Vagina (tissue), 2 donors: Measurements from ENCODE around the gene ABCB8. TPM values are rescaled to one million over a fixed set of nuclear protein-coding genes. Genes with fewer than 3 reads are reported as not detected.

Experiments used
- DNase-seq, 2 donors: peaks; one replicate each; pipeline ENCODE4 v3.0.0-alpha.2; 2017; ENCODE audit errors: extremely low spot score in 2 of 2
- H3K27ac ChIP-seq: fragments of 200-600 bp; sonication (generic); one replicate; pipeline ENCODE4 v1.5.1; 2019
- H3K27me3 ChIP-seq: fragments of 200-600 bp; sonication (generic); one replicate; pipeline ENCODE4 v1.5.1; 2019
- H3K36me3 ChIP-seq, 2 donors: fragments of 200-600 bp; sonication (generic); one replicate each; pipeline ENCODE4 v1.5.1; 2017 to 2019
- H3K4me1 ChIP-seq: fragments of 200-600 bp; sonication (generic); one replicate; pipeline ENCODE4 v1.5.1; 2019
- H3K4me3 ChIP-seq, 2 donors: fragments of 200-600 bp; sonication (generic); 1 replicate in 1 of 2; 2 replicates in 1 of 2; pipeline ENCODE4 v1.5.1; 2016 to 2019
- H3K9me3 ChIP-seq: fragments of 200-600 bp; sonication (generic); one replicate; pipeline ENCODE4 v1.5.1; 2019
- POLR2A ChIP-seq, 2 donors: fragments of 450-650 bp; IDR thresholded peaks; one replicate each; pipeline ENCODE4 v1.6.1; 2017; ENCODE audit warnings: antibody characterized with exemption in 2 of 2, mild to moderate bottlenecking in 2 of 2, moderate library complexity in 2 of 2
- POLR2AphosphoS5 ChIP-seq, 2 donors: sonication (generic); formaldehyde crosslinking; IDR thresholded peaks; one replicate each; pipeline ENCODE4 v1.9.0; 2017; ENCODE audit warnings: antibody characterized with exemption in 2 of 2, mild to moderate bottlenecking in 2 of 2, low read depth in 1 of 2; ENCODE audit not compliant: insufficient read depth in 1 of 2
- intact Hi-C: fragments of 100-400 bp; cut with DNase I; formaldehyde crosslinking; loops from one replicate; pipeline ENCODE4 v1.15.1; 2023
- total RNA-seq: library from RNA; depleted of rRNA; stranded (reverse); fragments of >200 nt; gene quantifications from one replicate; pipeline ENCODE4 v1.2.3, GENCODE V29; 2016
- TF ChIP-seq, protein P1 (sequence below), 3 experiments: fragments of 450-650 bp in 2 of 3; fragments of 200-600 bp in 1 of 3; sonication (generic) in 1 of 3; IDR thresholded peaks; one replicate each; pipeline ENCODE4 v1.5.1; 2017 to 2019; ENCODE audit warnings: antibody characterized with exemption in 3 of 3, mild to moderate bottlenecking in 2 of 3, moderate library complexity in 2 of 3

The ABCB8 gene
- total RNA-seq, 1 donor from 2014 or later = 38.3 TPM

DNA sequence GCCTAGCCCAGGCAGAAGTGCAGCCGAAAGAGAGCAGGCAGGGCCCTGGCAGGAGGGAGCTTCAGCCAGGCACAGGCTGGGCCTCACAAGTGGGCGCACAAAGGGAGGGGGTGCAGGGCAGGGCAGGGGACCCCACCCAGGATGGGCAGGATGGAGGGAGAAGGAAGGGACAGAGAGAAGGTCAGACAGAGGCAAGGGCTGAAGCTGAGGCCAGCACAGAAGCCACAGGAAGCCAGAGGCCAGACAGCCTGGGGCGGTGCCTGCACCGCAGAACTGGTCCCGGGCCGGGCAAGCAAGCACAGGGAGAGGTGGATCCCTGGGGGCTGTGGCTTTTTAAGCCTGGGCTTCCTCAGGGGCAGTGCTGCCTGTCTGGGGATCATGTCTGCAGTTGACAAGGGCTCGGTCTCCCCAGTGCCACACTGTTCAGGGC is 20.8 kb upstream of the ABCB8 start:
- Histone ChIP-seq H3K27ac (no peak overlapping the region), H3K36me3 (no peaks in the 10 kb centered on the region), H3K4me1 (peaks cover 29% of the 10 kb centered on the region), H3K27me3 (no peaks in the 10 kb centered on the region), H3K9me3 (no peaks in the 10 kb centered on the region), H3K4me3 (no peak overlapping the region)
- DNase-seq = no peak
- TF ChIP-seq POLR2AphosphoS5 (IDR thresholded peaks at IDR 0.05; ENCODE audit: insufficient read depth in 1 of 2, low read depth in 1 of 2) (no peak), POLR2A (IDR thresholded peaks at IDR 0.05) (no peak)
- TF ChIP-seq, protein P1, sequence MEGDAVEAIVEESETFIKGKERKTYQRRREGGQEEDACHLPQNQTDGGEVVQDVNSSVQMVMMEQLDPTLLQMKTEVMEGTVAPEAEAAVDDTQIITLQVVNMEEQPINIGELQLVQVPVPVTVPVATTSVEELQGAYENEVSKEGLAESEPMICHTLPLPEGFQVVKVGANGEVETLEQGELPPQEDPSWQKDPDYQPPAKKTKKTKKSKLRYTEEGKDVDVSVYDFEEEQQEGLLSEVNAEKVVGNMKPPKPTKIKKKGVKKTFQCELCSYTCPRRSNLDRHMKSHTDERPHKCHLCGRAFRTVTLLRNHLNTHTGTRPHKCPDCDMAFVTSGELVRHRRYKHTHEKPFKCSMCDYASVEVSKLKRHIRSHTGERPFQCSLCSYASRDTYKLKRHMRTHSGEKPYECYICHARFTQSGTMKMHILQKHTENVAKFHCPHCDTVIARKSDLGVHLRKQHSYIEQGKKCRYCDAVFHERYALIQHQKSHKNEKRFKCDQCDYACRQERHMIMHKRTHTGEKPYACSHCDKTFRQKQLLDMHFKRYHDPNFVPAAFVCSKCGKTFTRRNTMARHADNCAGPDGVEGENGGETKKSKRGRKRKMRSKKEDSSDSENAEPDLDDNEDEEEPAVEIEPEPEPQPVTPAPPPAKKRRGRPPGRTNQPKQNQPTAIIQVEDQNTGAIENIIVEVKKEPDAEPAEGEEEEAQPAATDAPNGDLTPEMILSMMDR (IDR thresholded peaks at IDR 0.05) = no peak
- intact Hi-C loops = no loop called here

DNA sequence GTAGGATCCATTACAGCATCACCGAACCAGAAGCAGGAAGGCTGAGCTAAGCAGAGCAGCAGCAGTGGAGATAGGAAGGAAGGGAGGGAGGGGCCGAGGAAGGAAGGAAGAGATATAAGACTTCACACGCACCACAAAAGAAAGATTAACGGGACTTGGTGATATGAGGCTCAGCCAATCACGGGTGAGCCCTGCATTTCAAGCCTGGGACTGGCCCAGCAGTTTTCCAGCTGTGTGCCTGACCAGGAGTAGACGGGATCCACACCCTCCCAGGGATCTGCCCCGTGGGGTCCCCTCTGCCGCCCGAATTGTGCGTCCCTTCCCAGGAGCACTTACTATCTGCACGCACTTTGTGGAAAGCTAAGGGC is 20.1 kb upstream of the ABCB8 start:
- TF ChIP-seq POLR2A (IDR thresholded peaks at IDR 0.05) (no peak), POLR2AphosphoS5 (IDR thresholded peaks at IDR 0.05; ENCODE audit: insufficient read depth in 1 of 2, low read depth in 1 of 2) (no peak)
- TF ChIP-seq, protein P1 (IDR thresholded peaks at IDR 0.05) = no peak
- H3K4me3 ChIP-seq = no peak overlapping the region
- intact Hi-C loops = no loop called here
- no peaks in the 10 kb centered on the region for H3K36me3 ChIP-seq
- no peak for DNase-seq
- no peaks in the 10 kb centered on the region for H3K27me3 ChIP-seq
- H3K4me1 ChIP-seq = peaks cover 36% of the 10 kb centered on the region
- no peak overlapping the region for H3K27ac ChIP-seq
- no peaks in the 10 kb centered on the region for H3K9me3 ChIP-seq

DNA sequence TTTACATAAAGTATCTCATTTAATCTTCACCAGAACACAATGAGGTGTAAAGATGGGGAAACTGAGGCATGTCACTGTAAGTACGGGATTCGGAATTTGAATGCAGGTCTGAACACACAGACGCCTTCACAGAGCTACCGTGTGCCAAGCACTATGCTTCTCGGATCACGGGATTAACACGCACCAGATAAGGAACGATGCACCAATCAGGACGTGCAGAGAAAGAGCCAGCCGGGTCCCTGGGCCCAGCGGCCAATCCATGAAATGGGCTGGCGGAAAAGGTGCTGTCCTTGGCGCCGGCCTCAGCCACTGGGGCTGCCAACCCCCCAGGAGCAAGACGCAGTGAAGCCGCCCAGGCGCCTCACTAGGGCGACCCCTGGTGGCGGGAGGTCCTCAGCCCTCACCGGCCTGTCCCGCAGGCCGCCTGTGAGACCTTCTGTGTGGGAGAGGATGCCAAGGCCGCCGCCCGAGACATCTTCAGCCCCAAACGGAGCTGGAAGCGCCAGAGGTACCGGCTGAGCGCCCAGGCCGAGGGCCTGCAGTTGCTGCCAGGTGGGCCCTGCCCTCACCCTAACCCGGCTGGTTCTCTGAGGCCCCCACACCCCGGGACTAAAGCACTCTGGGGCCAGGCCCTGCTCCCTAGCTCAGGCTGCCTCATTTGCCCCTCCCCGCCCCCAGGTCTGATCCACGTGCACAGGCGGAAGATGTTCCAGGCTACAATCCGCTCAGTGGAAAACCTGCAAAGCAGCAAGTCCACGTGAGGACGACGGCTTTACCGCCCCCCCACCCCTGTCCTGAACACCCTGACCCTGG is 19.5 kb upstream of the ABCB8 start:
- Histone ChIP-seq H3K27me3 (no peaks in the 10 kb centered on the region), H3K9me3 (no peaks in the 10 kb centered on the region), H3K4me3 (no peak overlapping the region), H3K27ac (no peak overlapping the region), H3K4me1 (peaks cover 42% of the 10 kb centered on the region), H3K36me3 (no peaks in the 10 kb centered on the region)
- DNase-seq = no peak
- TF ChIP-seq POLR2A (IDR thresholded peaks at IDR 0.05) = no peak
- TF ChIP-seq, protein P1 (IDR thresholded peaks at IDR 0.05) = peak; percentile 30 to 35 (median 32)
- TF ChIP-seq POLR2AphosphoS5 (IDR thresholded peaks at IDR 0.05; ENCODE audit: insufficient read depth in 1 of 2, low read depth in 1 of 2) = peak in 1 of 2 donors; percentile 17
- intact Hi-C loops = no loop called here

DNA sequence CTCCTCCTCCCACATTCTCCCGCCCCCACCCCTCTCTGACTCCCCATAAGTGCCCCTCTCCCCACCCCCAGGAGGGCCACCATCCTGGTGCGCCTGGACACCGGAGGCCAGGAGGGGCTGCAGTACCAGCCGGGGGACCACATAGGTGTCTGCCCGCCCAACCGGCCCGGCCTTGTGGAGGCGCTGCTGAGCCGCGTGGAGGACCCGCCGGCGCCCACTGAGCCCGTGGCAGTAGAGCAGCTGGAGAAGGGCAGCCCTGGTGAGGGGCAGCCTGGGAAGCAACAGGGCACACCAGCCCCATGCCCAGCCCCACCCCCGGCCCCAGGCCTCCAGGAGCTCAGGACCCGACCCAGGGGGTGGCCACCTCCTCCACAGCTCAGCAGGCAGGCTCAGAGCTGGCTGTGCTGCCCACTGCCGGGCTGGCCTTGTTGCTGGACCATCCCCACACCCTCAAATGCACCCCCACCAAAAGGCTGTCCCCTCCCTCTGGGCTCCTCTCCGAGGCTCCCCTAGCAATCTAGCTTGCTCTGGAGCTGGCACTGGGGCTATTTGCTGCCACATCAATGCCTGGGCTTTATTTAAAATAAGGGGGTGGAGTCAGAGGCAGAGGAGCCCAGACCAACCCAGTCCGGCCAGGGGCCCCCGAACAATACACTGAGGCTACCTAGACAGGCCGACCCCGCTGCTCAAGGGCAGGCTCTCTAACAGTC is 18.8 kb upstream of the ABCB8 start:
- H3K36me3 ChIP-seq = no peaks in the 10 kb centered on the region
- no peaks in the 10 kb centered on the region for H3K27me3 ChIP-seq
- no peaks in the 10 kb centered on the region for H3K9me3 ChIP-seq
- no peak for DNase-seq
- peaks cover 48% of the 10 kb centered on the region for H3K4me1 ChIP-seq
- no peak overlapping the region for H3K27ac ChIP-seq
- H3K4me3 ChIP-seq = no peak overlapping the region
- intact Hi-C loops = no loop called here
- TF ChIP-seq, protein P1 (IDR thresholded peaks at IDR 0.05) = no peak

DNA sequence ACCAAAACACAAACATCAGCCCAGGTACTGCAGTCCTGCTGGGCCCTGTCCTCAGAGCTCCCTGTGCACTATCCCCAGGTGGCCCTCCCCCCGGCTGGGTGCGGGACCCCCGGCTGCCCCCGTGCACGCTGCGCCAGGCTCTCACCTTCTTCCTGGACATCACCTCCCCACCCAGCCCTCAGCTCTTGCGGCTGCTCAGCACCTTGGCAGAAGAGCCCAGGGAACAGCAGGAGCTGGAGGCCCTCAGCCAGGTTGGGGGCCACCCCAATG is 18.3 kb upstream of the ABCB8 start:
- H3K27ac ChIP-seq = no peak overlapping the region
- intact Hi-C loops = no loop called here
- H3K27me3 ChIP-seq = no peaks in the 10 kb centered on the region
- no peaks in the 10 kb centered on the region for H3K36me3 ChIP-seq
- H3K4me1 ChIP-seq = peaks cover 48% of the 10 kb centered on the region
- no peak for DNase-seq
- no peak overlapping the region for H3K4me3 ChIP-seq
- TF ChIP-seq POLR2AphosphoS5 (IDR thresholded peaks at IDR 0.05; ENCODE audit: insufficient read depth in 1 of 2, low read depth in 1 of 2) = no peak
- no peak for TF ChIP-seq POLR2A (IDR thresholded peaks at IDR 0.05)
- TF ChIP-seq, protein P1 (IDR thresholded peaks at IDR 0.05) = no peak
- no peaks in the 10 kb centered on the region for H3K9me3 ChIP-seq
